Naive thymus-derived CD4-positive, alpha-beta T cell (primary cell): ENCODE measurements around the gene GLG1. TPM values are rescaled to one million over a fixed set of nuclear protein-coding genes. Genes with fewer than 3 reads are reported as not detected.
"Not testable (repeated sequence)": the region's sequence is repeated elsewhere in the genome, so short reads cannot be mapped to it uniquely, and the experiment has no call there.

ENCODE experiments used
- ATAC-seq: fragments of 150-1000 bp; cut with Tn5 transposase; 2 replicates; pipeline ENCODE4 v1.10.0; 2021; ENCODE audit warnings: mild to moderate bottlenecking, moderate library complexity
- CTCF ChIA-PET: fragments of 350-600 bp; sonication (Branson Sonifier 250); formaldehyde crosslinking; loops from one replicate; lab custom pipeline; 2021; ENCODE audit warnings: antibody characterized with exemption; lab: Charles Lee
- POLR2A ChIA-PET: fragments of 350-600 bp; sonication (Branson Sonifier 250); formaldehyde crosslinking; loops from one replicate; lab custom pipeline; 2021; ENCODE audit warnings: antibody characterized with exemption, inconsistent platforms; lab: Charles Lee
- DNase-seq, 9 donors: peaks; one replicate each; pipeline versions ENCODE4 v3.0.0 to v3.0.0-alpha.2; 2020 to 2022; ENCODE audit warnings: mixed read lengths in 1 of 9
- H3K27ac ChIP-seq: one replicate; pipeline ENCODE4 v1.7.0; 2013; ENCODE audit warnings: mild to moderate bottlenecking, low read depth, low read length, moderate library complexity
- H3K27me3 ChIP-seq, 2 donors: one replicate each; pipeline ENCODE4 v1.7.0; 2013; ENCODE audit warnings: low read length in 2 of 2, mild to moderate bottlenecking in 2 of 2, moderate library complexity in 2 of 2; ENCODE audit not compliant: control insufficient read depth in 2 of 2, insufficient read depth in 2 of 2
- H3K36me3 ChIP-seq, 3 experiments: 1 replicate in 2 of 3; 2 replicates in 1 of 3; pipeline ENCODE4 v1.7.0; 2013; ENCODE audit warnings: low read length in 3 of 3, mild to moderate bottlenecking in 3 of 3, moderate library complexity in 1 of 3; ENCODE audit not compliant: insufficient read depth in 3 of 3, control insufficient read depth in 2 of 3
- H3K4me1 ChIP-seq, 2 donors: one replicate each; pipeline ENCODE4 v1.7.0; 2013; ENCODE audit warnings: low read length in 2 of 2, mild to moderate bottlenecking in 2 of 2, moderate library complexity in 1 of 2; ENCODE audit not compliant: control insufficient read depth in 2 of 2, insufficient read depth in 2 of 2
- H3K4me3 ChIP-seq: 2 replicates; pipeline ENCODE4 v1.7.0; 2013; ENCODE audit warnings: mild to moderate bottlenecking, low read length
- H3K9me3 ChIP-seq, 3 experiments: 1 replicate in 2 of 3; 2 replicates in 1 of 3; pipeline ENCODE4 v1.7.0; 2013; ENCODE audit warnings: low read length in 3 of 3; ENCODE audit not compliant: control insufficient read depth in 2 of 3
- H3K27ac Mint-ChIP-seq, 9 donors: one replicate each; pipeline ENCODE4 v1.8.0; 2020 to 2022; ENCODE audit warnings: mixed read lengths in 9 of 9, mild to moderate bottlenecking in 8 of 9, moderate library complexity in 5 of 9, inconsistent platforms in 2 of 9
- H3K27me3 Mint-ChIP-seq, 5 donors: one replicate each; pipeline ENCODE4 v1.8.0; 2021 to 2022; ENCODE audit warnings: mixed read lengths in 5 of 5, mild to moderate bottlenecking in 1 of 5
- H3K36me3 Mint-ChIP-seq, 5 donors: one replicate each; pipeline ENCODE4 v1.8.0; 2020 to 2022; ENCODE audit warnings: mixed read lengths in 5 of 5, mild to moderate bottlenecking in 3 of 5, inconsistent platforms in 1 of 5
- H3K4me1 Mint-ChIP-seq, 7 donors: one replicate each; pipeline ENCODE4 v1.8.0; 2020 to 2022; ENCODE audit warnings: mixed read lengths in 7 of 7, mild to moderate bottlenecking in 3 of 7, inconsistent platforms in 1 of 7
- H3K4me3 Mint-ChIP-seq, 10 donors: one replicate each; pipeline ENCODE4 v1.8.0; 2020 to 2022; ENCODE audit warnings: mild to moderate bottlenecking in 10 of 10, mixed read lengths in 10 of 10, moderate library complexity in 6 of 10, inconsistent platforms in 2 of 10
- H3K9me3 Mint-ChIP-seq, 11 donors: one replicate each; pipeline ENCODE4 v1.8.0; 2020 to 2022; ENCODE audit warnings: mixed read lengths in 11 of 11, mild to moderate bottlenecking in 4 of 11, inconsistent platforms in 1 of 11, moderate library complexity in 1 of 11
- intact Hi-C, 2 donors: fragments of 100-400 bp; cut with micrococcal nuclease; formaldehyde crosslinking; loops; one replicate each; pipeline ENCODE4 v1.15.1; 2023
- polyA plus RNA-seq, 2 donors: library from polyadenylated mRNA; unstranded; fragments of 300-500 nt; fragmentation: Illumina TruSeq; gene quantifications; one replicate each; pipeline ENCODE4 v1.2.3, GENCODE V29; 2021
- total RNA-seq, 6 experiments: library from RNA in 5 of 6; stranded (reverse) in 5 of 6; gene quantifications; 1 replicate in 5 of 6; 2 replicates in 1 of 6; pipeline ENCODE4 v1.2.3 and lab custom pipeline; 2021 to 2026

Gene GLG1
- total and polyA plus RNA-seq, 7 experiments from 2014 or later, result 125 to 285 (median 188) TPM

GRCh38 chr16:74423721-74424120 lies 183.2 kb downstream of the GLG1 start:
- H3K4me3 ChIP-seq, H3K36me3 ChIP-seq, H3K27me3 Mint-ChIP-seq, H3K4me1 Mint-ChIP-seq, intact Hi-C loops, H3K4me1 ChIP-seq, H3K9me3 Mint-ChIP-seq, H3K27ac Mint-ChIP-seq, POLR2A ChIA-PET, DNase-seq, H3K4me3 Mint-ChIP-seq, H3K36me3 Mint-ChIP-seq, H3K9me3 ChIP-seq, H3K27ac ChIP-seq, H3K27me3 ChIP-seq, ATAC-seq: not testable (repeated sequence)
- CTCF ChIA-PET, result interaction anchor here (0.6 kb wide), 1 partner anchor 115 kb away, joined by 3 read pairs; no protein-coding TSS in a partner anchor

DNA sequence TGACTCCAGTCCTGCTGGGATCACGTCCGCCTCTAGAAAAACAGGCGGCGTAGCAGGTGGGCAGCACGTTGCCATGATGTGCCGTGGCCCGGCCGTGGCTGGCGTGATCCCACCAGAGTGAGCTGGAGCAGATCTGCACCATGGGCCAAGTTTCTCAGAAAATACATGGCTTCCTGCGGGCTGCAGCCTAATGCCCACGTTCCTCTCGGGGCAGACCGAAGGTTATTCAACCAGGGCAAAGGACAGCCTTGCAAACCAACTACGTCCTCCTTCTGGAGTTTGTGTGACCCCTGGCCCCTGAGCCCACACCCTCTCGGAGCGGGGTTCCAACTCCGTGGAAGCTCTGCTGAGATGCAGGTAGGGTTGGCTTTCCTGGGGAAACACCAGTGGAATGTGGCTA lies 184.8 kb downstream of the GLG1 start:
- H3K4me3 ChIP-seq, H3K27me3 ChIP-seq, H3K4me1 Mint-ChIP-seq, DNase-seq, H3K27me3 Mint-ChIP-seq, POLR2A ChIA-PET, H3K36me3 ChIP-seq, H3K4me1 ChIP-seq, H3K9me3 Mint-ChIP-seq, H3K27ac ChIP-seq, H3K9me3 ChIP-seq, H3K4me3 Mint-ChIP-seq, H3K27ac Mint-ChIP-seq, H3K36me3 Mint-ChIP-seq, ATAC-seq, CTCF ChIA-PET, intact Hi-C loops: not testable (repeated sequence)

DNA sequence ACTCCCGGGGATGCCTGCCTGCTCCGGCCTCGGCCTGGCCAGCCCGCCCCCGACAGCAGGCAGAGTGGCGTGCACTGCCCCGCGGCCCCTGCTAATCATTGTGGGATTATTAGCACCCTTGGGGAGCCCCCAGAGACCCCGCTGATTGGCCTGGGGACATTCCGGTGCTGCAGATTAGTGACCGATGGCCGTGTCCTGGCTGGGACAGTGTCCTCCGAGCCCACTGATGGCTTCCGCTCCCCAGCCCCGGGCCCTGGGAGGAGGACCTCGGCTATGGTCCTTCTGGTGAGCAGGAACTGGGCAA lies 185.5 kb downstream of the GLG1 start:
- H3K36me3 Mint-ChIP-seq, POLR2A ChIA-PET, H3K27ac Mint-ChIP-seq, intact Hi-C loops, H3K27me3 Mint-ChIP-seq, H3K9me3 Mint-ChIP-seq, ATAC-seq, H3K36me3 ChIP-seq, H3K9me3 ChIP-seq, H3K4me1 ChIP-seq, H3K27me3 ChIP-seq, H3K27ac ChIP-seq, CTCF ChIA-PET, DNase-seq, H3K4me1 Mint-ChIP-seq, H3K4me3 ChIP-seq, H3K4me3 Mint-ChIP-seq: not testable (repeated sequence)

DNA sequence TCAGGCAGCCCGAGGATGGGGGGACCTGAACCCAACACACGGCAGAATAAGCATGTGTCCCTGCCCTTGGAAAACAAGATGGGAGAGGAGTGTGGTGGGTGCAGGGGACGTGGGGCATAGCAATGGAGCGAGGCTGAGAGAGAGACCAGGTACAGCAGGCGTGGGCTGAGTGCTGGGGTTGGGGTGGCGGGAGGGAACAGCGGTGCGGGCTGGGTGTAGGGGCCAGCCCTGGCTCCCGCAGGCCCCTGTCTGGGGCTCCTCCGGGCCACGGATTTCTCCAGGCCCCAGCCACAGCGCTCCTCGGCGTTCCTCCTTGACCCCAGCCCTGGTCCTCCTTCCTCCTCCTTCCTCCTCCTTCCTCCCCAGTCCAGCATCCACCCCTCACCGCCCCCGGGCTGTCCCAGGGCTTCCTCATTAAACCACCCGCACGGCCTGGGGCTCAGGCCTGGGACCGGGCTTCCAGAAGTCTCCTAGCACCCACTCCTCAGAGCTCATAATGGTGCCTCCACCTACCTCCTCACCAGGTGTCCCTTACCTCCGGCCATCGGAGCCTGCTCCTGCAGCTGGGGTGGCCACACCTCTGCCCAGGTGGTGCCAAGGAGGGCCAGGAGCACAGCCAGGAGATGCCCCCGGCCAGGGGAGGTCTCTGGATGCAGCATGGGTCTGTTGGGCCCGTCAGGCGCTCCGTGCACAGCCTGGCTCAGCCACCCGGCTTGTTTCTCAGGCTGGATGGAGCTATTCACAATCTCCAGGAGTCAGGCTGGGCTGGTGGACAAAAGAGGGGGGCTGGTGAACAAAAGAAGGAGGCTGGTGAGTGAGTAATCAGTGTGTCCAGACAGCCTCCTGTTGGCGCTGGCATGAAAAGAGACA lies 186.1 kb downstream of the GLG1 start, which contains the start of gene CLEC18B:
Gene CLEC18B (minus strand): TSS at position 867 of the 870 bp plus-strand sequence. CDS start 208 bp downstream, at position 659.
- H3K36me3 ChIP-seq, POLR2A ChIA-PET, H3K27ac Mint-ChIP-seq, CTCF ChIA-PET, H3K27me3 ChIP-seq, H3K4me3 ChIP-seq, H3K4me1 ChIP-seq, H3K9me3 ChIP-seq, DNase-seq, H3K9me3 Mint-ChIP-seq, H3K27me3 Mint-ChIP-seq, H3K4me3 Mint-ChIP-seq, ATAC-seq, H3K36me3 Mint-ChIP-seq, H3K27ac ChIP-seq, H3K4me1 Mint-ChIP-seq, intact Hi-C loops: not testable (repeated sequence)

- H3K27me3 Mint-ChIP-seq, H3K4me3 ChIP-seq, H3K4me3 Mint-ChIP-seq, H3K9me3 Mint-ChIP-seq, DNase-seq, H3K27me3 ChIP-seq, ATAC-seq, H3K36me3 ChIP-seq, H3K36me3 Mint-ChIP-seq, H3K4me1 ChIP-seq, H3K9me3 ChIP-seq, H3K27ac Mint-ChIP-seq, H3K4me1 Mint-ChIP-seq, intact Hi-C loops, CTCF ChIA-PET, POLR2A ChIA-PET, H3K27ac ChIP-seq: not testable (repeated sequence)
These were observed 187.1 kb downstream of the GLG1 start for GRCh38 chr16:74419811-74420210.

DNA sequence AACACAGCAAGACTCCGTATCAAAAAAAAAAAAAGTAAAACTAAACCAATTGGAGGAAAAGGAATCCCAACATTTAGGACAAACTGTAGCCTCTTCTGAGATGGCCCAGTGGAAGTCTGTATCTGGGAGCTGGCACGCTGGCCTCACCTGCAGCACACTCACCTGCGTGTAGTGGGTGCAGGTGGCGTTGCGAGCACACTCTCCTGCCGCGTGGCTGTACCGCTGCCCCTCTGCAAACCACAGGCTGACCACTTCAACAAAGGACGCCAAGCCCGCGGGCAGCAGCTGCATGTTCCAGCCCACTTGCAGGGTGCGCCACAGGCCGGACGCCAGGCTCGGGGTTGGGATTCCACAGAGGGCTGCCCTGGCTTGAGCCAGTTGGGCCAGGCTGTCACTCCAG lies 189.0 kb downstream of the GLG1 start:
- H3K27ac ChIP-seq, ATAC-seq, H3K4me1 ChIP-seq, intact Hi-C loops, H3K27me3 Mint-ChIP-seq, CTCF ChIA-PET, POLR2A ChIA-PET, H3K4me3 ChIP-seq, H3K27ac Mint-ChIP-seq, H3K27me3 ChIP-seq, H3K36me3 ChIP-seq, H3K4me3 Mint-ChIP-seq, H3K36me3 Mint-ChIP-seq, H3K9me3 ChIP-seq, DNase-seq, H3K4me1 Mint-ChIP-seq: not testable (repeated sequence)
- H3K9me3 Mint-ChIP-seq, result peaks cover 0 to 11% (median 2%) of the 10 kb centered on the region in 11 donors

GRCh38 chr16:74413920-74414319 lies 193.0 kb downstream of the GLG1 start:
- H3K4me1 ChIP-seq, H3K27ac ChIP-seq, H3K27me3 ChIP-seq, DNase-seq, H3K36me3 ChIP-seq, CTCF ChIA-PET, H3K27me3 Mint-ChIP-seq, H3K9me3 ChIP-seq, ATAC-seq, POLR2A ChIA-PET, H3K4me3 ChIP-seq, intact Hi-C loops, H3K4me3 Mint-ChIP-seq, H3K27ac Mint-ChIP-seq, H3K4me1 Mint-ChIP-seq, H3K36me3 Mint-ChIP-seq: not testable (repeated sequence)
- peaks cover 0 to 11% (median 2%) of the 10 kb centered on the region in 11 donors for H3K9me3 Mint-ChIP-seq
